Ectodermal cell (in vitro differentiated cells): ENCODE results near the gene RLN3.
A peak's percentile ranks its signal among the peaks of the same experiment; 100 is the strongest.
"Not testable (repeated sequence)": the region's sequence is repeated elsewhere in the genome, so short reads cannot be mapped to it uniquely, and the experiment has no call there.

Experiments used
- H3K27ac ChIP-seq: 2 replicates; pipeline ENCODE4 v1.7.0; 2013; ENCODE audit warnings: mild to moderate bottlenecking, low read depth, low read length; ENCODE audit not compliant: insufficient read depth, poor library complexity, severe bottlenecking
- H3K27me3 ChIP-seq: 2 replicates; pipeline ENCODE4 v1.7.0; 2013; ENCODE audit warnings: mild to moderate bottlenecking, low read length; ENCODE audit not compliant: insufficient read depth, control insufficient read depth, poor library complexity, severe bottlenecking
- H3K36me3 ChIP-seq: one replicate; pipeline ENCODE4 v1.7.0; 2013; ENCODE audit warnings: low read length; ENCODE audit not compliant: control insufficient read depth, insufficient read depth
- H3K4me1 ChIP-seq: one replicate; pipeline ENCODE4 v1.7.0; 2013; ENCODE audit warnings: low read length; ENCODE audit not compliant: control insufficient read depth, insufficient read depth
- H3K4me3 ChIP-seq: 2 replicates; pipeline ENCODE4 v1.7.0; 2013; ENCODE audit warnings: low read depth, low read length, control low read depth; ENCODE audit not compliant: insufficient read depth
- H3K9me3 ChIP-seq: 2 replicates; pipeline ENCODE4 v1.7.0; 2013; ENCODE audit warnings: mild to moderate bottlenecking, low read length, moderate library complexity; ENCODE audit not compliant: control insufficient read depth
- WGBS, 2 experiments: methylation state at CpG; one replicate each; pipeline ENCODE4 v1.1.7; 2013; ENCODE audit warnings: missing lambda C conversion rate in 2 of 2; 5-methylcytosine and 5-hydroxymethylcytosine counted together

The RLN3 gene

DNA sequence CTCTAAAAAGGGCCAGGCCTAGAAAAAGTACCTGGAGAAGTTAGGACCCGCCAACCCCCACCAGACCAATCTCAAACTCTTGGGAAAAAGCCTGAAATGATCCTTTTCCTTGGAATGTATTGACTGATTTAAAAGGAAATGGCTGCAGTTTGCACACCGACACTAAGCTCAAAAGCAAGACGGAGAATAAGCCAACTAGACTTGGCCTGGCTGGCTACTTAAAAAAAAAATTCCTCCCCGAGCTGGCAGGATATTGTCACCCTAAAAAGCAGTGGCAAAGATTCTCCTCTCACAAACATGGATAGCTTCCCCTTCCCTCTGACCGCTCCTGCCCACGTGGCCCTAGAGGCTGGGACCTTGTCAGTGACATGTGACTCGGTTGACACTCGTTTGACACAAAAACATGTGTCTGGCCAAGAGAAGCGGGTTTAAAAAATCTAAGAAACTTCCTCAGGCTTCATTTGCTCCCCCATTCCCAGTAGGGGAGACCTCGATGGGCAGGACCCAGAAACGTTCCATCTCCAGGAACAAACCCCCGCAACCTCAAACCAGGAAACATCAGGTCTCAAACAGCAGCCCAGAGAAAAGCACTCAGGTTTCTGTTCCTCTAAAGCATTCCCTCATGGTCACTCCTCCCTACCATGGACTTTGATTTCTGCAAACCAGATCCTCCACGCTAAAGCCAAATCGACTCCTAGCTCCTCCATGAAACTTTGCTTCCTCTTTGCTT is 23.2 kb upstream of the RLN3 start:
- H3K27ac ChIP-seq = no peak overlapping the region
- 89 to 90% methylated on average over 14 of the region's 14 CpGs for WGBS, 2 experiments
- no peak overlapping the region for H3K4me3 ChIP-seq

GRCh38 chr19:14005349-14006084 is 22.4 kb upstream of the RLN3 start:
- H3K36me3 ChIP-seq = no peaks in the 10 kb centered on the region
- H3K27ac ChIP-seq = peak overlapping the region; percentile 100
- H3K4me3 ChIP-seq = peak overlapping the region; percentile 65
- WGBS, 2 experiments = 10 to 11% methylated on average over 50 of the region's 50 CpGs
- H3K9me3 ChIP-seq = no peaks in the 10 kb centered on the region
- no peaks in the 10 kb centered on the region for H3K4me1 ChIP-seq
- no peaks in the 10 kb centered on the region for H3K27me3 ChIP-seq

More for the DNA sequence above, 23.2 kb upstream of the RLN3 start:
- no peaks in the 10 kb centered on the region for H3K4me1 ChIP-seq
- H3K36me3 ChIP-seq = no peaks in the 10 kb centered on the region
- no peaks in the 10 kb centered on the region for H3K9me3 ChIP-seq
- H3K27me3 ChIP-seq = no peaks in the 10 kb centered on the region

GRCh38 chr19:14006085-14006765 is 21.7 kb upstream of the RLN3 start, which contains the start of gene RFX1:
TSS of gene RFX1 (minus strand) at chr19:14006320. CDS start at chr19:13993843, 12,477 bp downstream.
- H3K27ac ChIP-seq = peak within 1 kb of the TSS; percentile 100
- H3K4me1 ChIP-seq = no peaks in the 10 kb centered on the region
- H3K36me3 ChIP-seq = no peaks in the 10 kb centered on the region
- H3K27me3 ChIP-seq = no peaks in the 10 kb centered on the region
- WGBS, 2 experiments = 0% methylated on average over 55 to 58 of the region's 58 CpGs
- no peaks in the 10 kb centered on the region for H3K9me3 ChIP-seq
- peak within 1 kb of the TSS; percentile 65 for H3K4me3 ChIP-seq

- H3K36me3 ChIP-seq = no peaks in the 10 kb centered on the region
- H3K9me3 ChIP-seq = no peaks in the 10 kb centered on the region
- 9 to 10% methylated on average over 56 of the region's 56 CpGs for WGBS, 2 experiments
- H3K4me1 ChIP-seq = no peaks in the 10 kb centered on the region
- H3K4me3 ChIP-seq = peak overlapping the region; percentile 65
- no peaks in the 10 kb centered on the region for H3K27me3 ChIP-seq
- peak overlapping the region; percentile 100 for H3K27ac ChIP-seq
Observed at GRCh38 chr19:14006766-14007562, 21.0 kb upstream of the RLN3 start.

GRCh38 chr19:14012378-14012915 is 15.5 kb upstream of the RLN3 start:
- Histone ChIP-seq H3K4me1 (no peaks in the 10 kb centered on the region), H3K27ac (no peak overlapping the region), H3K9me3 (no peaks in the 10 kb centered on the region), H3K4me3 (no peak overlapping the region), H3K27me3 (no peaks in the 10 kb centered on the region), H3K36me3 (no peaks in the 10 kb centered on the region)
- 87 to 94% methylated on average over 2 of the region's 2 CpGs for WGBS, 2 experiments

DNA sequence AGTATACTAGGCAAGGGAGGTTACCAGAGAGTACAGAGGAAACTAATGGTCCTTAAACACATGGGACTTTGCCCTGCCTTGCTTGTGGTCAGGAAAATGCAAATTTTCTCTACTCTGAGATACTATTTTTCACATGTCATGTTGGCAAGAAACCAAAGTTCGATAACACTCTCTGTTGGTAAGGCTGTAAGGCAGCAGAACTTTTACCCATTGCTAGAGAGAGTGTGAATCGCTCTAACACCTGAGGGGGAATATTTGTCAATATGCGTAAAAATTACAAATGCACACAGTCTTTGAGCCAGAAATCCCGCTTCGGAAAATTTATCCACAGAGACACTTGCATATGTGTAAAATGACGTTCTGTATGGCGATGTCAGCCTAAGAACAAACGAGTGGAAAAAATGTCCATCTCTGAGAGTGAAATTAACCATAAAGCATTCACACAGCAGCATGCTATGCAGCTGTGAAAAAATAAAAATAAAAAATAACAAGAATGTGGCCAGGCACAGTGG is 12.4 kb upstream of the RLN3 start:
- Histone ChIP-seq H3K4me1 (no peaks in the 10 kb centered on the region), H3K36me3 (no peaks in the 10 kb centered on the region), H3K27me3 (no peaks in the 10 kb centered on the region), H3K27ac (no peak overlapping the region), H3K9me3 (no peaks in the 10 kb centered on the region), H3K4me3 (no peak overlapping the region)
- 96 to 97% methylated on average over 8 of the region's 8 CpGs for WGBS, 2 experiments

DNA sequence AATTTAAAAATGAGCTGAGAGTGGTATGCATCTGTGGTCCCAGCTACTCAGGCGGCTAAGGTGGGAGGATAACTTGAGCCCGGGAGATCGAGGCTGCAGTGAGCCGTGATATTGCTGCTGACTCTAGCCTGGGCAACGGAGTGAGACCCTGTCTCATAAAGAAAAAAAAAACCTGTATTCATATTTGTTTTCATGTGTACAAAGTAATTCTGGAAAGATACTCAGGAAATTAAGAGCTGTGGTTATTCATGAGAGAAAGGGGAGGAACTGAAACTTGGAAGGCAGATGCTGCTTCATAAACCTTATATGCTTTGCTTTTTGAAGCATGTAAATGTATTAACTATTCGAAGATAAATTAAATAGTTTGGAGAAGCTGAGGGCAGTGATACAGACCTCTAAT is 8.8 kb upstream of the RLN3 start:
- Histone ChIP-seq H3K4me3 (no peak overlapping the region), H3K9me3 (no peaks in the 10 kb centered on the region), H3K27me3 (no peaks in the 10 kb centered on the region), H3K36me3 (no peaks in the 10 kb centered on the region), H3K4me1 (no peaks in the 10 kb centered on the region), H3K27ac (no peak overlapping the region)
- 86 to 92% methylated on average over 5 to 6 of the region's 6 CpGs for WGBS, 2 experiments

GRCh38 chr19:14019739-14020138 is 8.2 kb upstream of the RLN3 start:
- not testable (repeated sequence) for H3K4me3 ChIP-seq, H3K27ac ChIP-seq, H3K9me3 ChIP-seq, H3K36me3 ChIP-seq, H3K4me1 ChIP-seq, H3K27me3 ChIP-seq
- 94 to 98% methylated on average over 3 of the region's 3 CpGs for WGBS, 2 experiments

GRCh38 chr19:14021474-14021873 is 6.5 kb upstream of the RLN3 start:
- H3K4me1 ChIP-seq = no peaks in the 10 kb centered on the region
- H3K27ac ChIP-seq = no peak overlapping the region
- H3K4me3 ChIP-seq = no peak overlapping the region
- no peaks in the 10 kb centered on the region for H3K9me3 ChIP-seq
- no peaks in the 10 kb centered on the region for H3K27me3 ChIP-seq
- 81% methylated on average over 5 of the region's 5 CpGs for WGBS, 2 experiments
- no peaks in the 10 kb centered on the region for H3K36me3 ChIP-seq
